NCI-H82 (cell line): ENCODE results near the gene UPP2.

Source experiments
- DNase-seq: peaks from one replicate; lab custom pipeline; 2025; lab: John Stamatoyannopoulos, UW

Gene UPP2

GRCh38 chr2:158104903-158105302 lies 3.2 kb downstream of the UPP2 start:
- no peak for DNase-seq

GRCh38 chr2:158112992-158113391 lies 11.3 kb downstream of the UPP2 start:
- no peak for DNase-seq

GRCh38 chr2:158113741-158114295 lies 12.1 kb downstream of the UPP2 start:
- DNase-seq: no peak

- DNase-seq: no peak
Observed at GRCh38 chr2:158114516-158114915, 12.8 kb downstream of the UPP2 start.

- no peak for DNase-seq
Observed at GRCh38 chr2:158115202-158115767, 13.6 kb downstream of the UPP2 start.

- no peak for DNase-seq
Observed at GRCh38 chr2:158116936-158117335, 15.3 kb downstream of the UPP2 start.

GRCh38 chr2:158120102-158120501 lies 18.4 kb downstream of the UPP2 start:
- DNase-seq: no peak

- no peak for DNase-seq
Observed at GRCh38 chr2:158120664-158121641, 19.3 kb downstream of the UPP2 start.

- no peak for DNase-seq
Observed at GRCh38 chr2:158124896-158125295, 23.2 kb downstream of the UPP2 start.

GRCh38 chr2:158125756-158126498 lies 24.3 kb downstream of the UPP2 start:
- DNase-seq: no peak

- DNase-seq: no peak
Observed at GRCh38 chr2:158127380-158127804, 25.7 kb downstream of the UPP2 start.

GRCh38 chr2:158128168-158128973 lies 26.7 kb downstream of the UPP2 start:
- DNase-seq: no peak

- no peak for DNase-seq
Observed at GRCh38 chr2:158129037-158129436, 27.4 kb downstream of the UPP2 start.

GRCh38 chr2:158130832-158131473 lies 29.3 kb downstream of the UPP2 start:
- DNase-seq: no peak

GRCh38 chr2:158131483-158131912 lies 29.8 kb downstream of the UPP2 start:
- peak; percentile 91 for DNase-seq

- DNase-seq: peak; percentile 83
Observed at GRCh38 chr2:158131919-158132566, 30.4 kb downstream of the UPP2 start.

- no peak for DNase-seq
Observed at GRCh38 chr2:158134055-158134454, 32.4 kb downstream of the UPP2 start.

GRCh38 chr2:158134655-158135054 lies 33.0 kb downstream of the UPP2 start:
- no peak for DNase-seq

GRCh38 chr2:158135096-158135495 lies 33.4 kb downstream of the UPP2 start:
- DNase-seq: no peak

- no peak for DNase-seq
Observed at GRCh38 chr2:158138255-158138654, 36.6 kb downstream of the UPP2 start.
